ENCODE data around the gene STARD7.

DNA sequence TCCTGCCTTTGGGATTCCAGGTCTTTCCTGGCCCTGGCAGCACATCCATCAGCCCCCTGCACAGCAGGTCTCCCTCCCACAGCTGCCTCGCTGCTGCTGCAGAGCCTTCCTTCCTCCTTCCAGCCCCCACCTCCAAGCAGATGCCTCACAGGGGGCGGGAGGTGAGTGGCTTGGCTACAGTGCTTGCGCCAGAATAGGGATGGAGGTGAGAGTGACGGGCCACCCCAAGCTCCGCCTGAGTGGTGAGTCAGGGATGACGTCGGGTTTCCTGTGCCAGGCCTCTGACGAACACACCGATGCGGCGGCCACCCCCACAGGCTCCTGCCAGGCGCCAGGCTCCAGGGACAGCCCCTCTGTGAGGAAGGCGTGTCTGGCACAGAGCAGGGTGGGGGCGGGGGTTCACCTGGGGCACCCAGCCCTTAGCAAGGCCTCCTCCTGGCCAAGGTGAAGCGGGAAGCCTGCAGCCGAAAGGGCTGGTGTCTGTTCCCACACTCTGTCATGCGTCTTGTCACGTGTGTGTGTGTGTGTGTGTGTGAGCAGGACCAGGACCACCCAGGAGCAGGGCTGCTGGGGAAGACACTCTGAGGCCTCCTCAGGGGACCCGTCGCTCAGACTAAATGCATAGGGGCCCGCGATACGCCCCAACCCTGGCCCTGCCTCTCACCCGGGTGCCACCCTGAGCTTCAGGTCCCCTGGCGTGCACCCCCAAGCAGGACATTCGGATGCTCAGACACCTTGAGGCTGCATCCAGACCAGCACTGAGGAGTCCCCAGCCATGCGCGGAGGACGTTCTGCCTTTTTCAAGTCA is 60.0 kb downstream of the STARD7 start:
- TF ChIP-seq, protein P1, sequence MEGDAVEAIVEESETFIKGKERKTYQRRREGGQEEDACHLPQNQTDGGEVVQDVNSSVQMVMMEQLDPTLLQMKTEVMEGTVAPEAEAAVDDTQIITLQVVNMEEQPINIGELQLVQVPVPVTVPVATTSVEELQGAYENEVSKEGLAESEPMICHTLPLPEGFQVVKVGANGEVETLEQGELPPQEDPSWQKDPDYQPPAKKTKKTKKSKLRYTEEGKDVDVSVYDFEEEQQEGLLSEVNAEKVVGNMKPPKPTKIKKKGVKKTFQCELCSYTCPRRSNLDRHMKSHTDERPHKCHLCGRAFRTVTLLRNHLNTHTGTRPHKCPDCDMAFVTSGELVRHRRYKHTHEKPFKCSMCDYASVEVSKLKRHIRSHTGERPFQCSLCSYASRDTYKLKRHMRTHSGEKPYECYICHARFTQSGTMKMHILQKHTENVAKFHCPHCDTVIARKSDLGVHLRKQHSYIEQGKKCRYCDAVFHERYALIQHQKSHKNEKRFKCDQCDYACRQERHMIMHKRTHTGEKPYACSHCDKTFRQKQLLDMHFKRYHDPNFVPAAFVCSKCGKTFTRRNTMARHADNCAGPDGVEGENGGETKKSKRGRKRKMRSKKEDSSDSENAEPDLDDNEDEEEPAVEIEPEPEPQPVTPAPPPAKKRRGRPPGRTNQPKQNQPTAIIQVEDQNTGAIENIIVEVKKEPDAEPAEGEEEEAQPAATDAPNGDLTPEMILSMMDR (IDR thresholded peaks at IDR 0.05; ENCODE audit: low read depth, low read length): no peak
- TF ChIP-seq EZH2phosphoT487 (IDR thresholded peaks at IDR 0.05; ENCODE audit: low read depth): no peak

Measured in OCI-LY3 (cell line).